K562 (cell line): Measurements from ENCODE around the gene SMIM17. TPM values are rescaled to one million over a fixed set of nuclear protein-coding genes. Genes with fewer than 3 reads are reported as not detected.

Experiments
- CUX1 ChIP-seq: fragments of 200-800 bp; sonication (Bioruptor generic); IDR thresholded peaks from 2 replicates; pipeline ENCODE4 v1.6.1; 2016; ENCODE audit warnings: missing genetic modification characterization, missing compliant biosample characterization
- E2F4 ChIP-seq: sonication (generic); formaldehyde crosslinking; IDR thresholded peaks from 2 replicates; pipeline ENCODE4 v1.8.0; 2022; ENCODE audit warnings: mild to moderate bottlenecking, low read depth, missing genetic modification reagents
- IRF9 ChIP-seq: fragments of 450-650 bp; IDR thresholded peaks from 2 replicates; pipeline ENCODE4 v1.6.1; 2016; ENCODE audit warnings: missing biosample characterization, missing genetic modification characterization
- NFIC ChIP-seq: fragments of 450-650 bp; IDR thresholded peaks from 2 replicates; pipeline ENCODE4 v1.6.1; 2017; ENCODE audit warnings: mild to moderate bottlenecking, inconsistent platforms
- NFYB ChIP-seq: IDR thresholded peaks from 2 replicates; pipeline ENCODE4 v1.6.1; 2011; ENCODE audit warnings: mild to moderate bottlenecking, moderate library complexity; ENCODE audit not compliant: insufficient read length; ENCODE audit errors: extremely low read depth
- PHF21A ChIP-seq: fragments of 450-650 bp; IDR thresholded peaks from 2 replicates; pipeline ENCODE4 v1.6.1; 2017; ENCODE audit warnings: low read depth, borderline replicate concordance
- RFX5 ChIP-seq: IDR thresholded peaks from 2 replicates; pipeline ENCODE4 v1.6.1; 2011; ENCODE audit warnings: low read depth, mild to moderate bottlenecking, improper control_type of control experiment, low read length
- SAP30 ChIP-seq: fragments of 200-600 bp; sonication (generic); IDR thresholded peaks from 2 replicates; pipeline ENCODE4 v1.6.1; 2012; ENCODE audit warnings: borderline replicate concordance, low read depth, mild to moderate bottlenecking, moderate library complexity, low read length, control low read depth, inconsistent platforms; ENCODE audit not compliant: insufficient read depth, poor library complexity, severe bottlenecking
- SMARCC2 ChIP-seq: fragments of 450-650 bp; IDR thresholded peaks from 2 replicates; pipeline ENCODE4 v1.6.1; 2017; ENCODE audit warnings: antibody characterized with exemption, moderate library complexity, mild to moderate bottlenecking, low read depth
- SOX6 ChIP-seq: fragments of 450-650 bp; IDR thresholded peaks from 2 replicates; pipeline ENCODE4 v1.6.1; 2014; ENCODE audit warnings: mild to moderate bottlenecking
- SRSF7 ChIP-seq: fragments of 200-400 bp; formaldehyde crosslinking; optimal IDR thresholded peaks from 2 replicates; pipeline ENCODE3; 2017; ENCODE audit warnings: mild to moderate bottlenecking, low read depth, low read length
- STAT5A ChIP-seq: IDR thresholded peaks from 2 replicates; pipeline ENCODE4 v1.6.1; 2012; ENCODE audit warnings: low read length, inconsistent platforms, borderline replicate concordance
- THAP7 ChIP-seq: fragments of 250-450 bp; sonication (Bioruptor Pico); IDR thresholded peaks from 2 replicates; pipeline ENCODE4 v1.5.0; 2021
- ZBTB33 ChIP-seq: sonication (generic); formaldehyde crosslinking; IDR thresholded peaks from 2 replicates; pipeline ENCODE4 v1.8.1; 2023; ENCODE audit warnings: mild to moderate bottlenecking, missing genetic modification reagents
- ZNF431 ChIP-seq: sonication (generic); formaldehyde crosslinking; IDR thresholded peaks from 2 replicates; pipeline ENCODE4 v1.8.0; 2022; ENCODE audit warnings: mild to moderate bottlenecking, missing genetic modification reagents
- ZNF507 ChIP-seq: conservative IDR thresholded peaks from 2 replicates; pipeline ENCODE4 v1.6.1; 2017; ENCODE audit warnings: missing genetic modification characterization, missing compliant biosample characterization
- ZNF668 ChIP-seq: fragments of 250-450 bp; sonication (Bioruptor Pico); IDR thresholded peaks from 2 replicates; pipeline ENCODE4 v1.8.0; 2022; ENCODE audit warnings: mild to moderate bottlenecking, inconsistent platforms
- ZNF76 ChIP-seq: fragments of 250-450 bp; sonication (Bioruptor Pico); IDR thresholded peaks from 2 replicates; pipeline ENCODE4 v1.4.0; 2020; ENCODE audit warnings: mild to moderate bottlenecking, moderate library complexity, borderline replicate concordance
- ZNF785 ChIP-seq: fragments of 250-450 bp; sonication (Bioruptor Pico); IDR thresholded peaks from 2 replicates; pipeline ENCODE4 v1.4.0; 2020; ENCODE audit warnings: mild to moderate bottlenecking
- polyA plus RNA-seq, 8 experiments: library from polyadenylated mRNA; depleted of rRNA in 4 of 8; stranded (reverse) in 5 of 8; unstranded in 3 of 8; fragments of >200 nt; fragmentation: Nextera tagmentation in 2 of 8; fragmentation: Illumina TruSeq in 1 of 8; extraction: Ambion mirVana in 2 of 8; extraction: Trizol in 1 of 8; gene quantifications; 2 replicates each; pipeline versions ENCODE4 v1.2.1 to v1.2.3, GENCODE V29; 2011 to 2014; ENCODE audit warnings: inconsistent platforms in 1 of 8, missing spikeins in 1 of 8
- total RNA-seq, 7 experiments: library from RNA; depleted of rRNA in 6 of 7; stranded (reverse); fragments of >200 nt in 6 of 7; fragmentation: Illumina TruSeq in 2 of 7; extraction: Trizol in 2 of 7; gene quantifications; 2 replicates each; pipeline versions ENCODE4 v1.2.1 to v1.2.3, GENCODE V29; 2011 to 2021; ENCODE audit warnings: low replicate concordance in 1 of 7

SMIM17 gene
- total and polyA plus RNA-seq, 9 of the 15 experiments (the other 6 are each of a cell fraction or from before 2014, with no cell fraction given): not detected

GRCh38 chr19:56637976-56638555, 4.9 kb upstream of the SMIM17 start (continued):
- TF ChIP-seq THAP7 (CRISPR knock-in tag) (no peak), ZNF507 (tag) (no peak), NFYB (no peak), STAT5A (no peak), SMARCC2 (no peak), ZNF668 (CRISPR knock-in tag) (peak; percentile 60; the same call in 1 of the 2 replicates), E2F4 (CRISPR knock-in tag) (peak; percentile 87; the same call in 1 of the 2 replicates), ZNF785 (CRISPR knock-in tag) (no peak), NFIC (no peak), ZNF431 (CRISPR knock-in tag) (no peak), IRF9 (tag) (no peak), ZBTB33 (peak; percentile 70), SAP30 (peak; percentile 86), SOX6 (no peak), SRSF7 (no peak), ZNF76 (no peak), RFX5 (no peak), PHF21A (no peak), CUX1 (CRISPR knock-in tag) (no peak)
